Mesothelial cell of epicardium (in vitro differentiated cells): ENCODE results near the gene CAMK2N1. TPM values are rescaled to one million over a fixed set of nuclear protein-coding genes. Genes with fewer than 3 reads are reported as not detected.

Experiments
- DNase-seq, 2 experiments: peaks; one replicate each; pipeline ENCODE4 v3.0.0; 2021; ENCODE audit warnings: low spot score in 2 of 2; ENCODE audit not compliant: unreplicated experiment in 2 of 2
- H3K27ac Mint-ChIP-seq: 2 replicates; pipeline ENCODE4 v1.8.0; 2021; ENCODE audit warnings: mixed read lengths
- H3K27me3 Mint-ChIP-seq: 2 replicates; pipeline ENCODE4 v1.8.0; 2021; ENCODE audit warnings: low read depth, mixed read lengths
- H3K36me3 Mint-ChIP-seq: 2 replicates; pipeline ENCODE4 v1.8.0; 2021; ENCODE audit warnings: mixed read lengths
- H3K4me1 Mint-ChIP-seq: 2 replicates; pipeline ENCODE4 v1.8.0; 2021; ENCODE audit warnings: mixed read lengths
- H3K4me3 Mint-ChIP-seq: 2 replicates; pipeline ENCODE4 v1.8.0; 2021; ENCODE audit warnings: mild to moderate bottlenecking, moderate library complexity, mixed read lengths
- H3K9me3 Mint-ChIP-seq: 2 replicates; pipeline ENCODE4 v1.8.0; 2021; ENCODE audit warnings: mixed read lengths
- total RNA-seq: library from RNA; stranded (reverse); gene quantifications from 3 replicates; pipeline ENCODE4 v1.2.1, GENCODE V29; 2021
- TF ChIP-seq, protein P1 (sequence below): fragments of 200-600 bp; sonication (generic); IDR thresholded peaks from one replicate; pipeline ENCODE4 v1.5.0; 2021; ENCODE audit warnings: antibody characterized with exemption; ENCODE audit not compliant: unreplicated experiment

CAMK2N1 gene
- total RNA-seq, 1 donor from 2014 or later: 29.1 TPM

DNA sequence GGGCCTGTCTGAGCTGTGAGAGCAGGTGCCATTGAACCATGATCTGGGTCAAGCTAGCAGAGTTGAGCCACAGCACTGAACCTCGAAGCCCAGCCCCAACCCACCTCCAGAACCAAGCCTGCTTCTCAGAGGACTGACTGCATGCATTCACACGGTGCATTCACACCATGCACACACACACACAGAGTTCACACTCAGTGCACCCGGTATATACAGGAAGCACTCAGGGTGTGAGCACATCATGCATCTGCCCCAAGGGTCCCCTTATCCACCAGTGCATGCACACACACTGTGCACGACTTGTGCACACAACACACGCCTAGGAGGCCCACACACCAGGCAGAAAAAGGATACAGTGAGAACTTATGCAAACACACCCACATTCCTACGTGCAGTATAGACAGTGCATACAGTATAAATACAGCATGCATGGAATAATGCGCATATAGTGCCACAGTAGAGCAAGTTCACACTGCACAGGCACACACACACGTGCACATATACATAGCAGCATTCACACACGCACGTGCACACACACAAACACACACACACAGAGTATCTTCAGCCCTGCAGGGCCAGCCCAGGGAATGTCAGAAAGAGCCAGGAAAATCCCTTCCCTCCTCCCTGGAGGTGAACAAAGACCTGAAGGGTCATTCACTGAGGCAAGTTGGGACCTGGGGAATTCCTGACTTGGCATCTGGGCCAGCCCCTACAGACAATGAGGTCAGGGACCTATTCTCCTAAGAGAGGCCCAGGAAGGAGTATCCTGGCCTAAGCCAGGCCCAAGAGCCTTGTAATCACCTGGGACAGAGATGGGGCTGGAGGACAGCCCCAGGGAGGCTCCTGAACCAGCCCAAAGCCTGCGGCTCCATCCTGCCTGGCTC, 42.1 kb downstream of the CAMK2N1 start:
- H3K4me1 Mint-ChIP-seq: no peaks in the 10 kb centered on the region
- no peak overlapping the region for H3K4me3 Mint-ChIP-seq
- peaks cover 3% of the 10 kb centered on the region for H3K9me3 Mint-ChIP-seq
- no peak overlapping the region for H3K27ac Mint-ChIP-seq
- no peaks in the 10 kb centered on the region for H3K36me3 Mint-ChIP-seq
- no peak for DNase-seq
- peaks cover 24% of the 10 kb centered on the region for H3K27me3 Mint-ChIP-seq
- TF ChIP-seq, protein P1, sequence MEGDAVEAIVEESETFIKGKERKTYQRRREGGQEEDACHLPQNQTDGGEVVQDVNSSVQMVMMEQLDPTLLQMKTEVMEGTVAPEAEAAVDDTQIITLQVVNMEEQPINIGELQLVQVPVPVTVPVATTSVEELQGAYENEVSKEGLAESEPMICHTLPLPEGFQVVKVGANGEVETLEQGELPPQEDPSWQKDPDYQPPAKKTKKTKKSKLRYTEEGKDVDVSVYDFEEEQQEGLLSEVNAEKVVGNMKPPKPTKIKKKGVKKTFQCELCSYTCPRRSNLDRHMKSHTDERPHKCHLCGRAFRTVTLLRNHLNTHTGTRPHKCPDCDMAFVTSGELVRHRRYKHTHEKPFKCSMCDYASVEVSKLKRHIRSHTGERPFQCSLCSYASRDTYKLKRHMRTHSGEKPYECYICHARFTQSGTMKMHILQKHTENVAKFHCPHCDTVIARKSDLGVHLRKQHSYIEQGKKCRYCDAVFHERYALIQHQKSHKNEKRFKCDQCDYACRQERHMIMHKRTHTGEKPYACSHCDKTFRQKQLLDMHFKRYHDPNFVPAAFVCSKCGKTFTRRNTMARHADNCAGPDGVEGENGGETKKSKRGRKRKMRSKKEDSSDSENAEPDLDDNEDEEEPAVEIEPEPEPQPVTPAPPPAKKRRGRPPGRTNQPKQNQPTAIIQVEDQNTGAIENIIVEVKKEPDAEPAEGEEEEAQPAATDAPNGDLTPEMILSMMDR: no peak

GRCh38 chr1:20442920-20443625, 42.9 kb downstream of the CAMK2N1 start:
- Mint-ChIP-seq H3K4me1 (no peaks in the 10 kb centered on the region), H3K9me3 (peaks cover 3% of the 10 kb centered on the region), H3K36me3 (no peaks in the 10 kb centered on the region), H3K27ac (no peak overlapping the region), H3K4me3 (no peak overlapping the region), H3K27me3 (peaks cover 26% of the 10 kb centered on the region)
- TF ChIP-seq, protein P1: no peak
- no peak for DNase-seq

DNA sequence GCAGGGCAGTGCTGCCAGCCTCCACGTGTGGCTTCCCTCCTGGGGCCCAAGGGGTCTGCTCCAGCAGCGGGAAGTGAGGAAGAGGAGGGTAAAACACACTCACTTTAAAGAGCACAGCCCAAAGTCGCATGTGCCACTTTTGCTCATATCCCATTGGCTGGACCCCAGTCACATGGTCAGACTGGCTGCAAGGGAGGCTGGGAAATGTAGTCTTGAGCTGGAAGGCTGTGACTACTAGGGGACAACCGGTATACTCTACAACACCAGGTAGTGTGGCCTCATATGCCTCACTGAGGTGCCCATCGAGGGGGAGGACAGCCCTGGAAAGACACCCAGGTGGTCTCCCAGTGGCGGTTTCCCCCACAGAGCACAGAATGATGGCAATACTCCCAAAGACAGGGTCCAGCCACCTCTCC, 45.2 kb downstream of the CAMK2N1 start:
- DNase-seq: no peak
- H3K4me3 Mint-ChIP-seq: no peak overlapping the region
- TF ChIP-seq, protein P1: no peak
- H3K27me3 Mint-ChIP-seq: peaks cover 31% of the 10 kb centered on the region
- H3K36me3 Mint-ChIP-seq: no peaks in the 10 kb centered on the region
- H3K9me3 Mint-ChIP-seq: peaks cover 3% of the 10 kb centered on the region
- H3K27ac Mint-ChIP-seq: no peak overlapping the region
- no peaks in the 10 kb centered on the region for H3K4me1 Mint-ChIP-seq

DNA sequence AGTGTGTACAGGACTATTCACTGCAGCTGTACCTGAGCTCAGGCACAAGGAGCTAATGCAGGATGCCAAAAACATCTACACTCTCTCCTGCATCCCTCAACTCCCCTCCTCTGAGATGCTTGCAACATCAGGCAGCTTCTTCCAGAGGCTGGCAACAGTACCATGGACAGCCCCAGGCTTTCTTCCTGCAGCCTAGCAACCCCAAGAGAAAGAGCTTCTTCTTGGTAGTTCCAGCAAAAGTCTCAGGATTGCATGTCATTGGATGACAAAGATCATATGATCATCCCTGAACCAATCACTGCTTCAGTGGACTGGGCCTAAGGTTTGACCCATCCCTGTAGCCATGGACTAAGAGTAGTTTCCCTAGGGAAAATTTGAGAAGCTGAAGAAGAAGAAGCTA, 46.7 kb downstream of the CAMK2N1 start:
- Mint-ChIP-seq H3K27me3 (peaks cover 47% of the 10 kb centered on the region), H3K9me3 (peaks cover 3% of the 10 kb centered on the region), H3K36me3 (no peaks in the 10 kb centered on the region), H3K27ac (no peak overlapping the region), H3K4me3 (no peak overlapping the region), H3K4me1 (no peaks in the 10 kb centered on the region)
- TF ChIP-seq, protein P1: no peak
- DNase-seq: no peak

GRCh38 chr1:20437640-20438039, 48.4 kb downstream of the CAMK2N1 start:
- Mint-ChIP-seq H3K9me3 (peaks cover 3% of the 10 kb centered on the region), H3K27me3 (peaks cover 60% of the 10 kb centered on the region)

More at GRCh38 chr1:20437640-20438039, 48.4 kb downstream of the CAMK2N1 start:
- Mint-ChIP-seq H3K4me1 (no peaks in the 10 kb centered on the region), H3K27ac (no peak overlapping the region), H3K36me3 (no peaks in the 10 kb centered on the region), H3K4me3 (no peak overlapping the region)
- no peak for DNase-seq
- TF ChIP-seq, protein P1: no peak
